NB4 (cell line): ENCODE measurements around the gene DOCK8.

Experiments
- DNase-seq: peaks from one replicate; pipeline ENCODE4 v3.0.0; 2010; ENCODE audit warnings: low read depth
- H3K4me3 ChIP-seq: one replicate; pipeline ENCODE4 v1.5.1; 2011; ENCODE audit warnings: mild to moderate bottlenecking, low read depth, low read length, moderate library complexity
- CTCF ChIP-seq: IDR thresholded peaks from one replicate; pipeline ENCODE4 v1.5.1; 2012; ENCODE audit warnings: low read depth, low read length
- MAX ChIP-seq: IDR thresholded peaks from 2 replicates; pipeline ENCODE4 v1.6.1; 2011; ENCODE audit warnings: low read depth, low read length
- MYC ChIP-seq: IDR thresholded peaks from 2 replicates; pipeline ENCODE4 v1.6.1; 2011; ENCODE audit warnings: low read depth, low read length
- POLR2A ChIP-seq: IDR thresholded peaks from 2 replicates; pipeline ENCODE4 v1.6.1; 2011; ENCODE audit warnings: mild to moderate bottlenecking; ENCODE audit not compliant: insufficient read length; ENCODE audit errors: extremely low read depth

DOCK8 gene

GRCh38 chr9:371349-371748, 156.7 kb downstream of the DOCK8 start:
- TF ChIP-seq MAX, result no peak
- no peak for TF ChIP-seq MYC
- TF ChIP-seq POLR2A, result no peak
- TF ChIP-seq CTCF, result no peak
- DNase-seq, result no peak
- no peak overlapping the region for H3K4me3 ChIP-seq

- no peak overlapping the region for H3K4me3 ChIP-seq
- DNase-seq, result no peak
- TF ChIP-seq CTCF (no peak), MYC (no peak)
Observed at GRCh38 chr9:372128-372527, 157.5 kb downstream of the DOCK8 start.

GRCh38 chr9:373759-374206, 159.1 kb downstream of the DOCK8 start:
- no peak overlapping the region for H3K4me3 ChIP-seq
- TF ChIP-seq MAX, result no peak
- TF ChIP-seq POLR2A, result no peak
- DNase-seq, result no peak

- TF ChIP-seq CTCF, result no peak
- no peak for TF ChIP-seq MAX
- TF ChIP-seq MYC, result no peak
- TF ChIP-seq POLR2A, result no peak
- no peak for DNase-seq
- no peak overlapping the region for H3K4me3 ChIP-seq
Observed at GRCh38 chr9:374736-375135, 160.1 kb downstream of the DOCK8 start.

GRCh38 chr9:376115-376514, 161.4 kb downstream of the DOCK8 start:
- no peak for TF ChIP-seq POLR2A
- no peak for TF ChIP-seq MYC
- no peak for TF ChIP-seq CTCF
- no peak for TF ChIP-seq MAX
- DNase-seq, result no peak
- H3K4me3 ChIP-seq, result no peak overlapping the region

- no peak overlapping the region for H3K4me3 ChIP-seq
- TF ChIP-seq MYC (no peak), POLR2A (no peak), MAX (no peak), CTCF (no peak)
- DNase-seq, result no peak
Observed at GRCh38 chr9:378263-378662, 163.6 kb downstream of the DOCK8 start.
